ENCODE measurements around the gene PPP1R14C.
"Not testable (repeated sequence)": the region's sequence is repeated elsewhere in the genome, so short reads cannot be mapped to it uniquely, and the experiment has no call there.

Gene PPP1R14C

DNA sequence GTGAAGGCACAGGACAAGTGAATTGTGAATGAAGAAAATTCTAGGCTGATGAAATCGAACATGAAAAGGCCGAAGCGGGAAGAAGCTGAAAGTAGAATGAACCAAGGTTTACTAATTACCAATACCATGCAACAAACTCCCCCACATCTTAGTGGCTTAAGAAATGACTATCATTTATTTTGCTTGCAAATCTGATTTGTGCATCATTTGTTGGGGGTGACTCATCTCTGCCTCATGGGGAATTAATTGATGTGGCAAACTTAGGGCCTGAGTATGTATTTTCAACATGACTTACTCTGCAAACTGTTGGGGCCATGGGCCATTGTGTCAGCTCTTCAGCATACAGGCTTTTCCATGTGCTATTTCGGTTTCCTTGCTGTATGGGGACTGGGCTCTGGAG lies 26.8 kb downstream of the PPP1R14C start:
- DNase-seq: no peak

GRCh38 chr6:150172929-150173328 lies 30.1 kb downstream of the PPP1R14C start:
- no peak for DNase-seq

GRCh38 chr6:150175586-150176151 lies 32.8 kb downstream of the PPP1R14C start:
- no peak for DNase-seq

DNA sequence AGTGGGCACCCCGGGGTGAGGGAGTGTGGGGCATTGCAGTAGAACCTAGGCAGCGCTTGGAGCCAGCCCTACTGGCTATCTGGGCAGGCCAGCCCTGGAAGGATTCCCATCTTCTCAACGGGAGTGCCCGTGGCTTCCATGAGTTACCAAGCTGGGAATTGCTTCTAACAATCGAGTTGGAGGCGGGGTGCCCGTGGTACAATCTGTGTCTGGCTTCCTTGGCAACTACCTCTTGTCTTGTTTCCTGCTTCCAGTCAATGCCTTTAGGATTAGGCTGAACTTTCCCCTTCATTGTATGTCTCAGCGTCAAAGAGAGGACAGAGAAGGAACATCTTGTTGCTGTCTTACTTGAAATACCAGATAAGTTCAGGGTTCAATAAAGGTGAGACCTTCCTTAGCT lies 33.3 kb downstream of the PPP1R14C start:
- no peak for DNase-seq

DNA sequence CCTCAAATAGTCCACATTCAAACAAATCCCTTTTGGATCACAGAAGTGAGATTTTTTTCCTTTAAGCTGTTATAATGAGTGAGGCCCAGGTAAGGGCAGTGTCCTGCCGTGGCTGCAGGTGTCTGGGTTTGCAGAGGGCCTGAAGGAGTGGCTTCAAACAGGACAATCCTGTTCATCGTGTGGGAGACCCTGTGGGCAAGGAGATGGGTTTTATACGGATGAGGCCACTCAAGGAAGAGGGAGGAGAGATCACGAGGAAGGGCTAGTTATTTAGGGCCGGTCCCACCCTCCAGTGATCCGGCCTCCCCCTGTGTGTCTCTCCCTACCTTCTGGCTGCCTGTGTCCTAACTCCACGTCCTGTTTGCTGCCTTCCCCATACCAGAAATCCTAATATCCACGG lies 33.8 kb downstream of the PPP1R14C start:
- no peak for DNase-seq

GRCh38 chr6:150177259-150177951 lies 34.6 kb downstream of the PPP1R14C start:
- DNase-seq: no peak

DNA sequence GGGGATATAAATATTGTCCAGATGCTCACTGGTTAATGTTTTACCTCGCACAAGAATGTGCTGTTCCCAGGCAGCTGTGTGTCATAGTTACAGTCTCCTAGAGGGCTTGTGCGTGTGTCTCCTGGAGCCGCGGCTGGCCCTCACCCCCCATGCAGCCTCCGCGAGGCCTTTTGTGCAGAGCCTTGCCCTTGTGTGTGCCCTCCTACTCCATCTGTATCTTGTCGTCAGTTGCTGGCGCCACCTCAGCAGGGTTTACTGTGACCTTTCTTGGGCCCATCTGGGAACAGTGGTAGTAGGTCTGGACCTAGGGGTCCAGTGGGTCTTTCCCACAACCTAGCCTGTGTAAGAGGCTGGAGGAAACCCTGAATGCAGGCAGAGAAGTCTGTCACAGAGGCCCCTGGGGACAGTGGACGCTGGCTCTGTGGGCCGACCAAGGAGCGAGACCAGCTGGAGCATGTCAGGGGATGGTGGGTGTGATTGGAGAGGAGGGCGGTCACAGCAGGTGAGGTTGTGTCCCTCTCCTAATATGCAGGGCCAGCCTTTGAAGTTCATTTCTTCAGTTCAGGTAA lies 35.2 kb downstream of the PPP1R14C start:
- DNase-seq: no peak

GRCh38 chr6:150179030-150179429 lies 36.2 kb downstream of the PPP1R14C start:
- DNase-seq: no peak

DNA sequence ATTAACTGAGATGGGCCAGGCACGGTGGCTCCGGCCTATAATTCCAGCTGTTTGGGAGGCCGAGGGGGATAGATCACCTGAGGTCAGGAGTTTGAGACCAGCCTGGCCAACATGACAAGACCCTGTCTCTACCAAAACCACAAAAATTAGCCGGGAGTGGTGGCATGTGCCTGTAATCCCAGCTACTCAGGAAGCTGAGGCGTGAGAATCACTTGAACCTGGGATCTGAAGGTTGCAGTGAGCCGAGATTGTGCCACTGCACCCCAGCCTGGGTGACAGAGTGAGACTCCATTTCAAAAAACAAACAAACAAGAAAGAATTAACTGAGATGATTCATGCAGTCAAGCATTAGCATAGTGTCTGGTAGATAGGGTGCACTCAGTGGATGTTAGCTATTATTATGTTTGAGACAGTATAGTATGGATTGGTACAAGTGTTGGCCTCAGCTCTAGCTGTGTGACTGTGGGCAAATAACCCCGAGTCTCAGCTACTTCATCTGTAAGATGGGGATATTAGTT lies 37.1 kb downstream of the PPP1R14C start:
- DNase-seq: not testable (repeated sequence)

DNA sequence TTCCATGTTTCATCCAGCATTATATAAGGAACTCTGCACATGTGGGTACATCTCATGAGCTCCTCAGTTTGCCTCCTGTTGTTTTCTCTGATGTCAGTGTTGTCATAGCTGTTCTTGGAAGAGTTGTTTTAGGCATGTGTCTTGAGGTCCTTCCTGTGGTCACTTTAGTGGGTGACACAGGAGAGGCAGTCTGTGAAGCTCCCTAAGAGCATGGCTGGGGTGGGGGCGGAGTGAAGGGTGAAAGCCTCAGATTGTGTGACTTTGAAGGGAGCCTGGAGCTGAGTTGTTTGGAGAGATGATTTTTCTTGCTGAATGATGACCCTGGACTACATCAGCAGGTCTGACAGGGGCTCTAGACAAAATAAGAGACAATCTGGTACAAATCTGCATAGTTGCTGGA lies 37.7 kb downstream of the PPP1R14C start:
- no peak for DNase-seq

- no peak for DNase-seq
Observed at GRCh38 chr6:150182460-150183078, 39.7 kb downstream of the PPP1R14C start.

- DNase-seq: no peak
Observed at GRCh38 chr6:150183105-150183504, 40.3 kb downstream of the PPP1R14C start.

DNA sequence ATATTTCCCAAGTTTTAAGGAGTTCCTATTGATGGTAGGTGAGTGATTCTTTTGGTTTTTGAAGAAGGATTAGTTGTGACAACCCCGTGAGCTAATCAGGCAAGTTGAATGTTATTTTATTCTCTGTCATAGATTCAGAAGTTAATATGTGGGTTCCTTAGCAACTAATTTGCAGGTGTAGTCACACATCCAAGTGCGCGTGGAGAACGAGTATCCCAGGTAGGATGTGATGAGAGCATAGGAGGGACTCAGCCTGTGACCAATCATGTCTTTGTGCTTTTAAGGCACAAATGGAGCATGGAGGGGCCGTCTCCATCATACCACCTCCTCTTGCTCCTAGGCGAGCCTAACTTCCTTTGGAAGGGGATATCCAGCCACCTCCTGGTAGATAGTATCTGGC lies 41.1 kb downstream of the PPP1R14C start:
- DNase-seq: no peak

- no peak for DNase-seq
Observed at GRCh38 chr6:150184850-150185731, 42.2 kb downstream of the PPP1R14C start.

DNA sequence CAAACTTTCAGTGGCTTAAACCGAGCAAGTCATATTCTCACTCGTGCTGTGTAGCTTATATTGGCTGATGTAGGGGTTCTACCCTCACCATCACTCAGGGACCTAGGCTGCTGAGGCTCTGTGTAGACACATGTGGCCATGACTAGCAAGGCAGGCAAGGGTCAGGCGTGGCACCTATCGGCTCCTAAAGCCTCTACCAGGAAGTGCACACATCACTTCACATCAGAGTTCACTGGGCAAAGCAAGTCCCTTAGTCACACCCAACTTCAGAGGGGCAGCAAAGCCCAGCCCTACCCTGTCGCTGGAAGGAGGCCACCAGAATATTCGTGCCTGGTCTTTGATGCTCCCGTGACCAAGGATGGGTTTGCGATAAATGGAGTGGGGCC lies 42.9 kb downstream of the PPP1R14C start:
- no peak for DNase-seq

DNA sequence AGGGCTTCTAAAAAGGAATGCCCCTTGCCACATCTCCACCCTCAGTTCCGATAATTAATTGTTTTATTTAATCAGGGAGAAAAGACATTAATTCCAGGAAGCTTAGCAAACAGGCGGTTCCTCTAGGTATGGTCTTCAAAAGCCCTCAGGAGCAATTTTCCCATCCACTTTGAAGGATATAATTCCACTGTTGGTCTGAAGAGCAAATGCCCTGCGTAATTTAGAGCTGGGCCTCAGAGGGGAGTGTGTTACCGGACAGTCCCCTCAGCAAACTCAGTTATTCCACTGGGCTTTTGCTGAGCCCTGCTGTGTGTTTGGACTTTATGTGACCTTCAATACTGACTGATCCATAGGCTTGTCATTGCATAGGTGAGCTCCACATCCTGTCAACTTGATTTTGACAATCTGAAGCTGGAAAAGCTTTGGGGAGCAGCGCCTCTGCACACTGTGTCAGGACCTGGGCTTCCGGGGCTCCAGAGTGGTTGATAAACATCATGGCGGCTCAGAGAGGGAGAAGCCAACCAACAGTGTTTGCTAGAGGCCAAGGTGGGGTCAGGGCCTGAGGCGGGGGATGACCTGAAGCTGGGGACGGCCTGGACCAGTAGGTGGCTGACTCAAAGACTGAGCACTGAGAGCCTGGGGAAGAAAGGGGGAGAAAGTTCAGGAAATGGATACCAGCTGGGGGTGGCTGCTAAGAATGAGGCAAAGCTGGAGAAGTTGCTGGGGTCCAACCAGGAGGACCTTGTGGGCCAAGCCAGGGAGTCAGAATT lies 43.5 kb downstream of the PPP1R14C start:
- no peak for DNase-seq

DNA sequence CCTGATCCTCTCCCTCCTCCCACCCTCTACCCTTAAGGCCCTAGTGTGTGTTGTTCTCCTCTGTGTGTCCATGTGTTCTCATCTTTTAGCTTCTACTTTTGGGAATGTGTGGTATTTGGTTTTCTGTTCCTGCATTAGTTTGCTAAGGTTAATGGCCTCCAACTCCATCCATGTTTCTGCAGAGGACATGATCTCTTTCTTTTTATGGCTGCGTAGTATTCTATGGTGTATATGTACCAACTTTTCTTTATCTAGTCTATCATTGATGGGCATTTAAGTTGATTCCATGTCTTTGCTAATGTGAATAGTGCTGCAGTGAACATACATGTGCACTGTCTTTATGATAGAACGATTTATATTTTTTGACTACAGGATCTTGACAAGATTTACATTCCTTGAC lies 44.6 kb downstream of the PPP1R14C start:
- not testable (repeated sequence) for DNase-seq

DNA sequence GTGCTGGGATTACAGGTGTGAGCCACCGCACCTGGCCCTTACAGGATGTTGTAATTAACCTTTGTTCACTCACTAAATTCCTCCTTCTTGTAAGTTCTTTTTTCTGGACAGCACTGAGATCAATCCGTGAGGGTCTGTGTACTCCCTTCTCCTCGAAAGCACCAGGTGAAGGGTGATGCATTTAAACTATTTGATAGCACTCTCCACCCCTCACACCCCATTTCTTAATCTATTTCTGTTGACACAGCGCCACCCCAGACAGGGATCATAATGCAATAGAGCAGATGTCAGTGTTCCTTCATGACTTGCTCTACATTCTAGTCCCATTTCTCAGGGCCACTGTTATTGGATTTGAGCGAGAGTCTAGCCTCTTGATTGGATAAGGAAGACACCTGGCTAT lies 46.3 kb downstream of the PPP1R14C start:
- DNase-seq: no peak

GRCh38 chr6:150191809-150192208 lies 49.0 kb downstream of the PPP1R14C start:
- DNase-seq: no peak

GRCh38 chr6:150194195-150194594 lies 51.4 kb downstream of the PPP1R14C start:
- no peak for DNase-seq

DNA sequence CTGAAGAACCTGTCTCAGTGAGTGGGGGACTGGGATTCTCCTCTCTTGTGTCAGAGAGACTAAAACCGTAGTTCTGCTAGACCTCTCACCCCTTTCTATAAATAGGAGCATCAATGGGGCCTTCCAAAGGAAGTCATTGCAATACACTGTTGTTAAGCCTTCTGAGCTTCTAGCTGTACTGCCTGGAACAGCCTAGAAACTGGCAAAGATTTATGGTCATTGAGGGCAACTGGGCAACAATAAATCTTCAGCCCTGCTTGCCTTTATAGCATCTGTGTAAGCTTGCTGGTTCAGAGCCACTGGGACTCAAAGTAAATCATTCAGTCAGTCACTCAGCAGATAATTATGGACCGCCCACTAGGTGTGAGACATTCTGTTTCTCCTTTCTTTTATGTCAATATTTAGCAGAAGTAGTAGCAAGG lies 53.2 kb downstream of the PPP1R14C start:
- no peak for DNase-seq
